KMS-11 (cell line): ENCODE results near the gene FAM171A2.
A peak's percentile ranks its signal among the peaks of the same experiment; 100 is the strongest.

ENCODE experiments used
- H2AFZ ChIP-seq: fragments of 200-600 bp; sonication (generic); 2 replicates; pipeline ENCODE4 v1.6.1; 2016; ENCODE audit warnings: antibody characterized with exemption, mixed run types, low read depth
- H3K27ac ChIP-seq: fragments of 200-600 bp; sonication (generic); 2 replicates; pipeline ENCODE4 v1.6.1; 2016; ENCODE audit warnings: mild to moderate bottlenecking, mixed run types
- H3K27me3 ChIP-seq: fragments of 200-600 bp; sonication (generic); 2 replicates; pipeline ENCODE4 v1.6.1; 2017; ENCODE audit warnings: mild to moderate bottlenecking, low read depth, mixed run types, moderate library complexity; ENCODE audit not compliant: insufficient read depth
- H3K36me3 ChIP-seq: fragments of 200-600 bp; sonication (generic); 2 replicates; pipeline ENCODE4 v1.6.1; 2017; ENCODE audit warnings: mild to moderate bottlenecking, mixed run types; ENCODE audit not compliant: insufficient read depth
- H3K4me1 ChIP-seq: fragments of 200-600 bp; sonication (generic); 2 replicates; pipeline ENCODE4 v1.6.1; 2016; ENCODE audit warnings: mild to moderate bottlenecking, low read depth, mixed run types; ENCODE audit not compliant: poor library complexity, severe bottlenecking
- H3K4me2 ChIP-seq: fragments of 200-600 bp; sonication (generic); 2 replicates; pipeline ENCODE4 v1.7.0; 2016; ENCODE audit warnings: mild to moderate bottlenecking, mixed run types
- H3K4me3 ChIP-seq: fragments of 200-600 bp; sonication (generic); IDR thresholded peaks from 2 replicates; pipeline ENCODE4 v1.6.1; 2017; ENCODE audit warnings: low read depth, low read length, mixed read lengths; ENCODE audit not compliant: insufficient read depth
- H3K79me2 ChIP-seq: fragments of 200-600 bp; sonication (generic); 2 replicates; pipeline ENCODE4 v1.6.1; 2016; ENCODE audit warnings: low read depth, mixed run types; ENCODE audit not compliant: insufficient read depth
- H3K9ac ChIP-seq: fragments of 200-600 bp; sonication (generic); 2 replicates; pipeline ENCODE4 v1.6.1; 2016; ENCODE audit warnings: mild to moderate bottlenecking, mixed run types
- H4K20me1 ChIP-seq: fragments of 200-600 bp; sonication (generic); 2 replicates; pipeline ENCODE4 v1.6.1; 2016; ENCODE audit warnings: mild to moderate bottlenecking, mixed run types; ENCODE audit not compliant: insufficient read depth
- TF ChIP-seq, protein P1 (sequence below): fragments of 200-600 bp; sonication (generic); conservative IDR thresholded peaks from 2 replicates; pipeline ENCODE4 v1.6.1; 2017; ENCODE audit warnings: low read depth, mild to moderate bottlenecking, antibody characterized with exemption, low read length, moderate library complexity, mixed read lengths

Gene FAM171A2

DNA sequence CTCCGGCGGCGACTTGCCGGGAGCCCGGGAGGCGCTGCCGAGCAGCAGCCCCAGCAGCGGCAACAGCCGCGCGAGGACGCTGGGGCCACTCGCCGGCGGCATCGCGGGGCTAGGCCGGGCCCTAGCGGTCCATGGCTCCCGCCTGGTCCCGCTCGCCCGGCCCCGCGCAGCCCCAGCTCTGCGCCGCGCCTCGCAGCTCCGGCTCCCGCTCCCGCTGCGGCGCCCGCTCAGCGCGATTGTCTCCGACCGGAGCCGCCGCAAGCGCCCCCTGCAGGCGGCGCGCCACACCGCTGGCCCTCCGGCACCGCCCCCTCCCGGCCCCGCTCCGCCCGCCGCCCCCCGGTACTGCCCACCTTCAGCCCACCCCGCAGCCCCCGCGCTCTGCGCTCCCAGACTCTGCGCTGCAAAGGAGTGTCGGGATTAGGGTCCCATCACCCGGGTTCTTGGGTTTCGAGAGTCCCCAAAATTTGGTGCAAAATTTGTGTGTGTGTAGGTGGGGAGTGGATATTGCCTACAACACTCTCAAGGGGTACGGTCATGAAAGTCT lies at the start of gene FAM171A2:
TSS of gene FAM171A2 (minus strand) at position 241 of the 547 bp plus-strand sequence. CDS start at position 102, 139 bp downstream.
- TF ChIP-seq, protein P1, sequence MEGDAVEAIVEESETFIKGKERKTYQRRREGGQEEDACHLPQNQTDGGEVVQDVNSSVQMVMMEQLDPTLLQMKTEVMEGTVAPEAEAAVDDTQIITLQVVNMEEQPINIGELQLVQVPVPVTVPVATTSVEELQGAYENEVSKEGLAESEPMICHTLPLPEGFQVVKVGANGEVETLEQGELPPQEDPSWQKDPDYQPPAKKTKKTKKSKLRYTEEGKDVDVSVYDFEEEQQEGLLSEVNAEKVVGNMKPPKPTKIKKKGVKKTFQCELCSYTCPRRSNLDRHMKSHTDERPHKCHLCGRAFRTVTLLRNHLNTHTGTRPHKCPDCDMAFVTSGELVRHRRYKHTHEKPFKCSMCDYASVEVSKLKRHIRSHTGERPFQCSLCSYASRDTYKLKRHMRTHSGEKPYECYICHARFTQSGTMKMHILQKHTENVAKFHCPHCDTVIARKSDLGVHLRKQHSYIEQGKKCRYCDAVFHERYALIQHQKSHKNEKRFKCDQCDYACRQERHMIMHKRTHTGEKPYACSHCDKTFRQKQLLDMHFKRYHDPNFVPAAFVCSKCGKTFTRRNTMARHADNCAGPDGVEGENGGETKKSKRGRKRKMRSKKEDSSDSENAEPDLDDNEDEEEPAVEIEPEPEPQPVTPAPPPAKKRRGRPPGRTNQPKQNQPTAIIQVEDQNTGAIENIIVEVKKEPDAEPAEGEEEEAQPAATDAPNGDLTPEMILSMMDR, result peak; percentile 70
- no peaks in the 10 kb centered on the region for H3K79me2 ChIP-seq
- no peak within 1 kb of the TSS for H3K27ac ChIP-seq
- no peaks in the 10 kb centered on the region for H4K20me1 ChIP-seq
- H3K27me3 ChIP-seq, result peaks cover 32% of the 10 kb centered on the region
- H3K4me3 ChIP-seq, result no peak within 1 kb of the TSS
- peak within 1 kb of the TSS; percentile 50; the same call in 1 of the 2 replicates for H3K9ac ChIP-seq
- peak within 1 kb of the TSS; percentile 85 for H3K4me2 ChIP-seq
- H2AFZ ChIP-seq, result peak within 1 kb of the TSS; percentile 98
- no peaks in the 10 kb centered on the region for H3K36me3 ChIP-seq
- peaks cover 16% of the 10 kb centered on the region for H3K4me1 ChIP-seq

- Histone ChIP-seq H3K27me3 (no peaks in the 10 kb centered on the region), H3K79me2 (no peaks in the 10 kb centered on the region), H3K4me1 (peaks cover 19% of the 10 kb centered on the region), H4K20me1 (no peaks in the 10 kb centered on the region), H3K36me3 (no peaks in the 10 kb centered on the region), H2AFZ (no peak overlapping the region), H3K4me3 (no peak overlapping the region), H3K4me2 (no peak overlapping the region), H3K9ac (no peak overlapping the region), H3K27ac (no peak overlapping the region)
- TF ChIP-seq, protein P1, result no peak
Observed at GRCh38 chr17:44409309-44410028, 45.8 kb upstream of the FAM171A2 start.

DNA sequence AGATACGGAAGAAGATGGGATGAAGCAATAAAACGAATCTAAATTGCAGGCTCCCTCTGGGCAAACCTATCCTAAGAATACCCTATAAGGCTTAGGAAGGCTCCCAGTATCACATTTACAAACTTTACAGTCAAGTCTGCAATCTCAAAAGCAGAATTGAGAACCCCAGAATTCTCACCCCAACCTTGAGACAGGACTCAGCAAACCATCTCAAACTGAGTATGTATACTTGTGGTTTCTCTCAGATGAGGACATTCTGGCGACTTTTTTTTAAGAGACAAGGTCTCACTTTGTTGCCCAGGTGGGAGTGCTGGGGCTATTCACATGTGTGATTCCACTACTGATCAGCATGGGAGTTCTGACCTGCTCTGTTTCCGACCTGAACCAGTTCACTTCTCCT lies 45.1 kb upstream of the FAM171A2 start:
- no peak overlapping the region for H3K27ac ChIP-seq
- no peak overlapping the region for H3K4me3 ChIP-seq
- H3K4me2 ChIP-seq, result no peak overlapping the region
- peaks cover 24% of the 10 kb centered on the region for H3K4me1 ChIP-seq
- no peak overlapping the region for H2AFZ ChIP-seq
- no peaks in the 10 kb centered on the region for H3K36me3 ChIP-seq
- no peak overlapping the region for H3K9ac ChIP-seq
- no peaks in the 10 kb centered on the region for H3K79me2 ChIP-seq
- TF ChIP-seq, protein P1, result no peak
- H3K27me3 ChIP-seq, result no peaks in the 10 kb centered on the region
- no peaks in the 10 kb centered on the region for H4K20me1 ChIP-seq

GRCh38 chr17:44402564-44403172 lies 39.0 kb upstream of the FAM171A2 start:
- no peaks in the 10 kb centered on the region for H3K27me3 ChIP-seq
- no peak overlapping the region for H2AFZ ChIP-seq
- H3K36me3 ChIP-seq, result no peaks in the 10 kb centered on the region; the same call in 1 of the 2 replicates
- H3K4me3 ChIP-seq, result no peak overlapping the region
- TF ChIP-seq, protein P1, result no peak
- peaks cover 58% of the 10 kb centered on the region for H3K4me1 ChIP-seq
- peak overlapping the region; percentile 34 for H3K4me2 ChIP-seq
- H3K9ac ChIP-seq, result no peak overlapping the region
- H4K20me1 ChIP-seq, result no peaks in the 10 kb centered on the region
- no peaks in the 10 kb centered on the region for H3K79me2 ChIP-seq
- peak overlapping the region; percentile 9; the same call in 1 of the 2 replicates for H3K27ac ChIP-seq
